ENCODE results near the gene MBTPS1.

Gene MBTPS1

DNA sequence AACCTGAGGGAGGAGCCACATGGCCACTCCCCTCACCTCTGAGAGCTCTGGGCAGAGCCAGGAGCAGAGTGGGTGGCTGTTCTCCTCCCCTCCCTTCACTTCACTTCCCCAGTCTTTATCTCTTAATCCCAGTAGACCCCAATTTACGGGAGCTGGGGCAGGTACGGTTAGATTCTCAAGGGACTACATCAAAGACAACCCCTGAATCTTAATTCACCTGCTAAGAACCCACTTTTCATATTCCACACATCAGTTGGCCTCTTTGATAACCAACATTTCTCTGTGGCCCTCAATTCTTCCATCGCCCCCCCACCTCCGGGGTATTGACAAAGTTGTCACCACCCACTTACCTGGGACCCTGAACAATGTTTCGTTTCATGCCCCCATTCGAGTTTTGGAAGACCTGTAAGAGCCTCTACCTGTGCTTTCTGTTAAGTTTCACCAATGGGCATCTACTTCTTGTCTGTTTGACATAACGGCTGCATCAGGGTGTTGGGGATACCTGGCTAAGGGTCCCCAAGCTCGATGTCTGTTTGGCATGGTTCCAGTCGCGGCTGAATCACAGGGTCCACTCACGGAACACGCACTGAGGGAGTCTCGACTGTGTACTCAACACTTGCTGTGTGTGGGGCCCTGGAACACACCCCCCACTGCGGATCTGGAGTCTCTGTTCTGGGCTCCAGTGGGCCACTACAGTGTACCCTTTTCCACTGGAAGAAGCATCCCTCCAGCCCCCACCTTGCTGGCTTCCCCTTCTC is 102.0 kb downstream of the MBTPS1 start:
- Histone ChIP-seq H3K4me3 (ENCODE audit: low read length) (no peak overlapping the region), H3K9ac (ENCODE audit: low read depth, low read length) (no peak overlapping the region), H3K4me1 (ENCODE audit: insufficient read depth, low read length) (no peaks in the 10 kb centered on the region), H3K27ac (ENCODE audit: low read depth, low read length) (no peak overlapping the region), H3K9me3 (ENCODE audit: insufficient read depth, low read depth, low read length) (no peaks in the 10 kb centered on the region), H3K36me3 (ENCODE audit: insufficient read depth, low read length) (no peaks in the 10 kb centered on the region), H3K27me3 (ENCODE audit: insufficient read depth, low read length) (no peaks in the 10 kb centered on the region)
- 84% methylated on average over 14 of the region's 14 CpGs for WGBS

DNA sequence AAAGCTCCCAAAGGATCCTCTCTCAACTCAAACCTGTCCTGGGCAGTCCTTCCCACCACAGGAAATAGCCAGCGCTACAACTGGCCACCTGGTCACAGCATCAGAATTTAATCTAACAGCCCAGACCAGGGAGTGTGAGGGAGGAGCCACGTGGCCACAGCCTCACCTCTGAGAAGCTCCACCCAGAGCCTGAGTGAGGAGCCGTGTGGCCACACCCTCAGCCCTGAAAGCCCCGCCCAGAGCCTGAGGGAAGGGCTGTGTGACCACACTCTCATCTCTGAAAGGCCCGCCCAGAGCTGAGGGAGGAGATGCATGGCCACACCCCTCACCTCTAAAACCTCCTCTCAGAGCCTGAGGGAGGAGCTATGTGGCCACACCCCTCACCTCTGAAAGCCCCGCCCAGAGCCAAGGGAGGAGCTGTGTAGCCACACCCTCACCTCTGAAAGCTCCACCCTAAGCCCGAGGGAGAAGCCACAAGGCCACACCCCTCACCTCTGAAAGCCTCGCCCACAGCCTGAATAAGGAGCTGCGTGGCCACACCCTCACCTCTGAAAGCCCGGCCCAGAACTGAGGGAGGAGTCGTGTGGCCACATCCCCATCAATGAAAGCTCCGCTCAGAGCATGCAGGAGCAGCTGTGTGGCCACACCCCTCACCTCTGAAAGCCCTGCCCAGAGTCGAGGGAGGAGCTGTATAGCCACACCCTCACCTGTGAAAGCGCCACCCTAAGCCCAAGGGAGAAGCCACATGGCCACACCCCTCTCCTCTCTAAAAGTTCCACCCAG is 102.8 kb downstream of the MBTPS1 start:
- WGBS: 15% methylated on average over 14 of the region's 14 CpGs

DNA sequence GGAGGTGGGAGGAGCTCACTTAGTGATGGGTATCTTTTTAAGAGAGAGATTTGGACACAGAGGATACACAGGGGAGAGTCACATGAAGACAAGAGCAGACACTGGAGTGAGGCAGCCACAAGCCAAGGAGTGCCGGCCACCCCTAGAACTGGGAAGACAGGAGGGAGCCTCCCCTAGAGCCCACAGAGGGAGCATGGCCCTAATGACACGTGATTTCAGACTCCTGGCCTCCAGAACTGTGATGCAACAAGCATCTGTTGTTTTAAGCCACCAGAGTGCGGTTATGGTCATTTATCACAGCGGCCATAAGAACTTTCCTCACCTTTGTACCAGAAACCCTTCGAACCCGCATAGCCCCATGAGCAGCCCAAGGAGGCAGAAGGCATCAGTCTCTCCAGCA is 107.5 kb downstream of the MBTPS1 start:
- H3K9ac ChIP-seq (ENCODE audit: low read depth, low read length): no peak overlapping the region
- WGBS: 95% methylated on average over 6 of the region's 6 CpGs
- H3K36me3 ChIP-seq (ENCODE audit: insufficient read depth, low read length): no peaks in the 10 kb centered on the region
- H3K9me3 ChIP-seq (ENCODE audit: insufficient read depth, low read depth, low read length): no peaks in the 10 kb centered on the region
- H3K27ac ChIP-seq (ENCODE audit: low read depth, low read length): no peak overlapping the region
- no peak overlapping the region for H3K4me3 ChIP-seq (ENCODE audit: low read length)
- H3K27me3 ChIP-seq (ENCODE audit: insufficient read depth, low read length): no peaks in the 10 kb centered on the region
- H3K4me1 ChIP-seq (ENCODE audit: insufficient read depth, low read length): no peaks in the 10 kb centered on the region

More for the DNA sequence above, 102.8 kb downstream of the MBTPS1 start:
- H3K4me1 ChIP-seq (ENCODE audit: insufficient read depth, low read length): no peaks in the 10 kb centered on the region
- no peak overlapping the region for H3K4me3 ChIP-seq (ENCODE audit: low read length)
- H3K27ac ChIP-seq (ENCODE audit: low read depth, low read length): no peak overlapping the region
- H3K9me3 ChIP-seq (ENCODE audit: insufficient read depth, low read depth, low read length): no peaks in the 10 kb centered on the region
- no peaks in the 10 kb centered on the region for H3K27me3 ChIP-seq (ENCODE audit: insufficient read depth, low read length)
- no peak overlapping the region for H3K9ac ChIP-seq (ENCODE audit: low read depth, low read length)
- H3K36me3 ChIP-seq (ENCODE audit: insufficient read depth, low read length): no peaks in the 10 kb centered on the region

DNA sequence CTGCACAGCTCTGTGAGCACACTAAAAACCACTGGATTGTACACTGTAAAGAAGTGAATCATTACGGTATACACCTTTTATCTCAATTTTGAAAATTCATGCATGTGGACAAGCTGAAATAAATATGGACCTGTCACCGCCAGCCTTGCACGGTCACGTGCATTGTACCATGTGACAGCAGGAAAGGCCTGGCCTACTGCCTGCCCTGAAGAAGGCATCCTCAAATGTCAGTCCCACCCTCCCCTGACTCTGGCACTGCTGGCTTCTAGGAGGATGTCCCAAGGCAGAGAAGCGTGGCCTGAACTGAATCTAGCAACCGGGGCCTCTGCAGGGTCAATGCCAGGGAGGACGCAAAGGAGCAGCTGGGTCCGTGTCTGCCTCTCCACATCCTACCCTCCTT is 108.8 kb downstream of the MBTPS1 start:
- H3K9ac ChIP-seq (ENCODE audit: low read depth, low read length): no peak overlapping the region
- no peak overlapping the region for H3K4me3 ChIP-seq (ENCODE audit: low read length)
- no peaks in the 10 kb centered on the region for H3K4me1 ChIP-seq (ENCODE audit: insufficient read depth, low read length)
- no peaks in the 10 kb centered on the region for H3K9me3 ChIP-seq (ENCODE audit: insufficient read depth, low read depth, low read length)
- no peak overlapping the region for H3K27ac ChIP-seq (ENCODE audit: low read depth, low read length)
- H3K27me3 ChIP-seq (ENCODE audit: insufficient read depth, low read length): no peaks in the 10 kb centered on the region
- 94% methylated on average over 7 of the region's 8 CpGs for WGBS
- no peaks in the 10 kb centered on the region for H3K36me3 ChIP-seq (ENCODE audit: insufficient read depth, low read length)

DNA sequence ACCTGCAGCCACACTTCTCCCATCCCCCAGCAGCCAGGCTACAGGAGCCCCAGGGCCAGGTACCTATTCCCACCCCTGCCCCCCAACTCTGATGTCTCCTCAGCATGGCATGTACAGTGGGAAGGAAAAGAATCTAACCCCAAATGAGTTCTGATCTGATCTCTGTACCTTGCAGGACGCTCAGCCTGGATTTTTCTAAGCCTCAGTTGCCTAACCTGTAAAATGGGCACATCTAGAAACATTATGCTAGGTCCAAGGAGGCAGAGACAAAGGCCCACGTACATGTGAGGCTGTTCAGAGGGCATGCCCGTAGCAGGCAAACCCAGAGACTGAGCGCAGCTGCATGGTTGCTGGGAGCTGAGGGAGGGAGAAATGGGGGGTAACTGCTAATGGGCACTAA is 109.2 kb downstream of the MBTPS1 start:
- Histone ChIP-seq H3K4me3 (ENCODE audit: low read length) (no peak overlapping the region), H3K36me3 (ENCODE audit: insufficient read depth, low read length) (no peaks in the 10 kb centered on the region), H3K27me3 (ENCODE audit: insufficient read depth, low read length) (no peaks in the 10 kb centered on the region), H3K27ac (ENCODE audit: low read depth, low read length) (no peak overlapping the region), H3K9ac (ENCODE audit: low read depth, low read length) (no peak overlapping the region), H3K4me1 (ENCODE audit: insufficient read depth, low read length) (no peaks in the 10 kb centered on the region), H3K9me3 (ENCODE audit: insufficient read depth, low read depth, low read length) (no peaks in the 10 kb centered on the region)
- 86% methylated on average over 4 of the region's 4 CpGs for WGBS

DNA sequence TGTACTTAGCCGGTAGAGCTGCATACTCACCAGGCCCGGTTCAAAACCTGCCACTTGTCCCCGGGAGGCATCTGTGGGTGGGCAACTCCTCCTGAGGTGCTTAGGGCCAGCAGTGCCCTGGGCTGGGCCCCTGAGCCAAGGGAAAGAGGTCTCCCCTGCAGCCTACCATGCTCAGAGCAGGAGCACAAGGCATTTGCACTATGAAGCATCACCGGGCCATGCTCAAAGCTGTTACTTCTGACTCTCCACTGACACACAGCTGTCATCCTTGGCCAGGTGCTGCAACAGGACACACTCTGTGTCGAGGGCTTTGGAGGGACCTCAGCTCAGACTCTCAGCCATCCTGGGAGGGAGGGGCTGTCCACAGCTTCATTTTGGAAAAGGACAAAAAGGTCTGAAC is 111.4 kb downstream of the MBTPS1 start:
- no peaks in the 10 kb centered on the region for H3K27me3 ChIP-seq (ENCODE audit: insufficient read depth, low read length)
- no peaks in the 10 kb centered on the region for H3K4me1 ChIP-seq (ENCODE audit: insufficient read depth, low read length)
- H3K9me3 ChIP-seq (ENCODE audit: insufficient read depth, low read depth, low read length): no peaks in the 10 kb centered on the region
- 87% methylated on average over 5 of the region's 5 CpGs for WGBS
- H3K4me3 ChIP-seq (ENCODE audit: low read length): no peak overlapping the region
- H3K9ac ChIP-seq (ENCODE audit: low read depth, low read length): no peak overlapping the region
- no peak overlapping the region for H3K27ac ChIP-seq (ENCODE audit: low read depth, low read length)
- no peaks in the 10 kb centered on the region for H3K36me3 ChIP-seq (ENCODE audit: insufficient read depth, low read length)

DNA sequence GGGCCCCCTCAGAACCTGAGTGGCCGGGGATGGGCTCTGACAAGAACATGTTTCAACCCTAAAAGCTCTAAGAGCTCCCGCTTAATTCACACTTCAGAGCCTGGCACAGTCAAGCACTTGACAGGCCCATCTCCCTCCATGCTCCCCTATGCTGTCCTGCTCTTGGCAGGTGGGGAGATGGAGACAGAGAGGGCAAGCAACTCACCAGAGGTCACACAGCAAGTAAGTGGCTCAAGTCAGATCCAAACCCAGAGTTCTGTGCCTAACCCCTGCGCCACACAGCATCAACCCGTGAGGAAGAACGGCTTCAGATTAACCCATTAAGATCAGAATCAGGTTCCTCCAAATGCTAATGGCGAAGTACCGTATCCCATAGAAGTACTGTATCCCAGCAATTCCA is 112.3 kb downstream of the MBTPS1 start:
- Histone ChIP-seq H3K9ac (ENCODE audit: low read depth, low read length) (no peak overlapping the region), H3K27ac (ENCODE audit: low read depth, low read length) (no peak overlapping the region), H3K4me3 (ENCODE audit: low read length) (no peak overlapping the region), H3K36me3 (ENCODE audit: insufficient read depth, low read length) (no peaks in the 10 kb centered on the region), H3K4me1 (ENCODE audit: insufficient read depth, low read length) (no peaks in the 10 kb centered on the region), H3K9me3 (ENCODE audit: insufficient read depth, low read depth, low read length) (no peaks in the 10 kb centered on the region), H3K27me3 (ENCODE audit: insufficient read depth, low read length) (no peaks in the 10 kb centered on the region)
- WGBS: 93% methylated on average over 7 of the region's 7 CpGs

Data from HUES64 (cell line).